Iris pigment epithelial cell (primary cell): ENCODE data around the gene MALSU1.

ENCODE experiments used
- DNase-seq: peaks from one replicate; pipeline ENCODE4 v3.0.0-alpha.2; 2011; ENCODE audit warnings: low read depth

Gene MALSU1

GRCh38 chr7:23298885-23299769 is at the start of gene MALSU1:
MALSU1 (plus strand) TSS chr7:23299339; CDS start chr7:23299353, 14 bp downstream.
- peak; percentile 98 for DNase-seq

- DNase-seq: no peak
These were observed 49.7 kb upstream of the MALSU1 start for GRCh38 chr7:23249486-23249885.

- peak; percentile 31 for DNase-seq
These were observed 45.0 kb upstream of the MALSU1 start for GRCh38 chr7:23254051-23254681.

- no peak for DNase-seq
These were observed 42.4 kb upstream of the MALSU1 start for GRCh38 chr7:23256731-23257130.

GRCh38 chr7:23260371-23260770 is 38.8 kb upstream of the MALSU1 start:
- no peak for DNase-seq

DNA sequence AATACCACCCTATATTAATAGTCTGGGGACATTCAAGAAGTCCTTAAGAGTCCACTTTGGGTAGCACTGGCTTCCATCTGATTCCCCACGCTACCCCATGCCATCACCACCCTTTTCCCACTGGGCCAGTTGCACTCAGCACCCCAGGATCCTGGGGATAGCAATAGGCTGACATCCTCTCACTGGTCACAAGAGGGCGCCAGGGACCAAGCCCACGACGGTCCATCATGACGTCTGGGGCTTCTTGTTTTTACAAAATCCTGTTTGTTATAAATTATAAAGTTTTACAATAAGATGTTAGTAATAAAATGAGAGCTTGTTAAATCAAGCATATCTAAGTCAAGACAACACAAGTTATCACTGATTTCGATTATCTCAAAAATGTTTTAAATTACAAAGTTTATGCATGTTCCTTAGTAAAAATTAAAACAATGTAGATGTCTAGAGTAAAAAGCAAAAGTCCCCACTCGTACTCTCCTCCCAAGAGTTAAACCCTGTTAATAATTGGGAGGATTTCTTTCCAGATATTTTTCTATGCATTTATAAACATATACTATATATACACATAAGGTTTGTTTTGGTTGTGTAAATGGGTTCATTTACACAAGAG is 37.2 kb upstream of the MALSU1 start:
- peak; percentile 67 for DNase-seq

GRCh38 chr7:23264916-23265458 is 34.2 kb upstream of the MALSU1 start:
- DNase-seq: no peak

- DNase-seq: no peak
These were observed 32.2 kb upstream of the MALSU1 start for GRCh38 chr7:23266918-23267317.

DNA sequence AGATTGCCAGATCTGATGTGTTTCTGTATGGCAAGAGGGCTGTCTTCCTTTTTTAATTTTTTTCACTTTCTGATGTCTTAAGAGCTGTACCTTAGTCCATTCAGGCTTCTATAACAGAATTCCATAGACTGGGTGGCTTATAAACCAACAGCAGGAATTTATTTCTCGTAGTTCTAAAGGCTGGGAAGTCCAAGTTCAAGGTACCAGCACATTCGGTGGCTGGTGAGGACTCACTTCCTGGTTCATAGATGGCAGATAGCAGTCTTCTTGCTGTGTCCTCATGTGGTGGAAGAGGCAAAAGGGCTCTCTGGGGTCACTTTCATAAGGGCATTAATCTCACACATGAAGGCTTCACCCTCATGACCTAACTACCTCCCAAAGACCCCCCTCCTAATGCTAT is 31.8 kb upstream of the MALSU1 start:
- no peak for DNase-seq

- no peak for DNase-seq
These were observed 31.0 kb upstream of the MALSU1 start for GRCh38 chr7:23268167-23268566.

- DNase-seq: peak; percentile 21
These were observed 30.4 kb upstream of the MALSU1 start for GRCh38 chr7:23268746-23269145.

DNA sequence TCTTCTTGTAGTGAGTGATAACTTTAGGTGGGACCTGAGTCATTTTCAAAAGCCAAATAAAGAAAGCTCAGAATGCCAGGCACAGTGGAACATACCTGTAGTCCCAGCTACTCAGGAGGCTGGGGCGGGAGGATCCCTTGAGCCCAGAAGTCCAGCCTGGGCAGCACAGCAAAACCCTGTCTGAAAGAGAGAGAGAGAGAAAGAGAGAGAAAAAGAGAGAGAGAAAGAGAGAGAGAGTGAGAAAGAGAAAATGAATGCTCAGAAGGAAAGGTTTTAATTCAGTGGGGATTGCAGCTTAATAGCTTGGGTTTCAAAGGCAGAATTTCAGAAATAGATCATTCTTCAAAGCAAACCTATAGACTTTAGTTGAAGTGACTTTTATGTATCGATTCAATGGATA is 26.9 kb upstream of the MALSU1 start:
- DNase-seq: no peak

- peak; percentile 95 for DNase-seq
These were observed 26.0 kb upstream of the MALSU1 start for GRCh38 chr7:23273141-23273599.

DNA sequence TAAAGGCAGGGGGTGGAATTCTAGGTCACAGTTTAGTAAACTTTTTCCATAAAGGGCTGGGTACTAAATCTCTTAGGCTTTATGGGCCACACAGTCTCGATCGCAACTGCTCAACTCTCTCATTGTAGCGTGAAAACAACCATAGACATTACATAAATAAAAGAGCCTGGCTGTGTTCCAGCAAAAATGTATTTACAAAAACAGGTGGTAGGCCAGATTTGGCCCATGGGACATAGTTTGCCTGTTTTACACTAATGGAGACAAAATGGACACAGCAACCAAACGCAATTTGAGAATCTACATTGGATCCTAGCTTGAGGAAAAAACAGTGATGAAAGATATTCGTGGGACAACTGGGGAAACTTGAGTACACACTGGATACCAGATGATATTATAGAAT is 23.2 kb upstream of the MALSU1 start:
- DNase-seq: no peak

GRCh38 chr7:23276376-23276775 is 22.8 kb upstream of the MALSU1 start:
- DNase-seq: no peak

GRCh38 chr7:23276947-23277346 is 22.2 kb upstream of the MALSU1 start:
- no peak for DNase-seq

- peak; percentile 68 for DNase-seq
These were observed 21.7 kb upstream of the MALSU1 start for GRCh38 chr7:23277359-23277989.

- no peak for DNase-seq
These were observed 19.2 kb upstream of the MALSU1 start for GRCh38 chr7:23279819-23280525.

DNA sequence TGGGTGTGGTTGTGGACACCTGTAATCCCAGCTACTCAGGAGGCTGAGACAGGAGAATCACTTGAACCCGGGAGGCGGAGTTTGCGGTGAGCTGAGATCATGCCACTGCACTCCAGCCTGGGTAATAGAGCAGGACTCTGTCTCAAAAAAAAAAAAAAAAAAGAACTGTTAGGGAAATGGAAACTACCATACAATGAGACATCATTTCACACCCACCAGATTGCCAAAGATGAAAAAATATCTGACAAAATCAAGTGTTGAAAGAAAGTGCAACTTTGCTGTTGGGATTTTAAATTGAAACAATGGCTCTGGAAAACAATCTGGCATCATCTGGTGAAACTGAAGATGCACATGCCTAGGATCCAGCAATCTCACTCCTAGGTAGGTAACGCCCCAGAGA is 16.1 kb upstream of the MALSU1 start:
- no peak for DNase-seq

GRCh38 chr7:23284871-23285270 is 14.3 kb upstream of the MALSU1 start:
- no peak for DNase-seq
